ENCODE results near the gene MFSD6.

MFSD6 gene

DNA sequence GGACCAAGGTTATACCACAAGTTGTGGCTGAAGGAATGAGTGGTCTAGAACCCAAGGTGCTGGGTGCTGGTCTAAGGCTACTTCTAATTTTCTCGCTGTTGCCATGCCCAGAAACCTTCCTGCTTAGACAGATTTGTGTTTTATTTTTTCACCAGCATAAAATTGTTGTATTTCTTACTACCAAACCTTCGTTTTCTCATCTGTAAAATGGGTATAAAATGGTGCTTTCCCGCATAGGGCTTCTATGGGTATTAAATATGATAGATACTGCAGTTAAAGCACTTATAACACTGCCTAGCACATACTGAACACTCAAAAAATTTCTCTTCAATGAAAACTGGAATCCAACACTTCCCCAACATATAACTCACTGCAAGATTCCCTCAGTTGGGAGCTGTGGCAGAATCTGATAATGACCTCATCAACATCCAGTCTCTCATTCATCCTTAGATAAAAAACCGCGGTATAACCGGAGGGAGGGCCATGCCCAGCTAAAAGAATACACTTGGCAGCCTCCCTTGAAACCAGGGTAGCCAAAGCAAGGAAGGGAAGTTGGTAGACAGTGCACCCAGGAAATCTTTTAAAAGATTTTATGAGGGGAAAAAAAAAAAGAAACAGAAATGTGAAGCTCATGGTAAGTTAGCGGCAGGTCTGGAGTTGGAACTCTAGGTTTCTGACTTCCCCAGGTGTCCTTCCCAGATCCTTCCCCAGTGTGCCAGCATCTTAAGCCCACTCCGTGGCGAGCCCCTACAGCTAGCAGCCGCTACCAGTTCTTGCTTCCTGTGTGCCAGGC is 125.2 kb downstream of the MFSD6 start:
- in situ Hi-C loops (cut with MboI; ENCODE audit: low pct_unique_long_range_greater_than_20kb, low sequenced_read_pairs, unreplicated experiment) = no loop called here
- no peak for DNase-seq (ENCODE audit: low spot score)
- no peak for TF ChIP-seq CTCF (IDR thresholded peaks at IDR 0.05; ENCODE audit: extremely low read depth, insufficient read depth, missing control alignments)

DNA sequence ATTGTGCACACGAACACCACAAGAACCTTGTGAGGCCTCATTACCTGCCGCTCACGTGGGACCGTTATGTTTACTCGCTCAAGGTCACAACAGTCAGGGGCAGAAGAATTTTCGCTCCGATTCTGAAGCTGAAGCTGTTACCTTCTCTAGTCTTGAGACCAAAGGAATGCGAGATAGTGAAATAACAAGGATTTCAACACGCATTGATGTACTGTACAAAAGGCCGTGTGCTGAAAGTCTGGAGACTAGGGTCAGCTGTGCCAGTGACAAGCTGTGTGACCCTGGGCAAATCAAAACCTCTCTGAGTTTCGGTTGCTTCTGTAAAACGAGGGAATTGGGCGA is 125.8 kb downstream of the MFSD6 start:
- in situ Hi-C loops (cut with MboI; ENCODE audit: low pct_unique_long_range_greater_than_20kb, low sequenced_read_pairs, unreplicated experiment) = no loop called here
- DNase-seq (ENCODE audit: low spot score) = no peak
- TF ChIP-seq CTCF (IDR thresholded peaks at IDR 0.05; ENCODE audit: extremely low read depth, insufficient read depth, missing control alignments) = no peak

DNA sequence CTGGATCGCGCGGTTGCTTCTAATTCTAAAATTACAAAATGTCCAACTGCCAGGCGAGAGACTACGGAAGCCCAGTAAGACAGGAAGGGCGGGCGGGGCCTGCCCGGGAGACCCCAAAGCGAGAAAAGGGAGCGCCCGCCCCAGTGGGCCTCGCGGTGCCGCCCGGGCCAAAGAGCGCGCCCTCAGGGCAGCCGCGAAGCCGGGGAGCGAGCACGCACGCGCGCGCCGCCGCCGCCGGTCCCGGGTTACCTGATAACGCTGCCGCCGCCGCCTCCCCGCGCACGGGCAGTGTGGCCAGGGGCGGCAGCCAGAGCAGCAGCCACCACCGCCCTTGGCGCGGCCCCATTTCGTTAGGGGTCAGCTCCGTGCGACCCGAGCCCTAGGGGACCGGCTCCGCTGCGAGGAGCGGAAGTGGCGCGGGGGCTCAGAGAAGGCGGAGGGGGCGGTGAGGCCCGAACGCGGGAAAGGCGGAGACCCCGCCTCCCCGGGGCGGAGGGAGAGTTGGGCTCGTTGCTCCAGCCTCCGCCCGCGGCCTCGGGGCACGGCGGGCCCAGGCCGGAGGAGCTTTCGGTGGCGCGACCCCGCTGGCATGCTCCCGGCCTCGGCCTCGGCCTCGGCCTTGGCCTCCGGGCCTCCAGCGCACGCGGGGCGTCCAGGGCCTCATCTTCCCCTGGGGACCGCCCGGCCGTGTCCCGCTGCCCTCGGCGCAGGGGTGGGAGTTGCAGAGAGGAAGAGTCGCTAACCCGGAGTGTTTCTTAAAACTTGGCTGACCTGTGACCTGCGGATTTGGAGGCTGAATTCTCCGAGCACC is 126.4 kb downstream of the MFSD6 start, which contains the start of gene NEMP2:
NEMP2 (minus strand) TSS at position 413 of the 811 bp plus-strand sequence; CDS start at position 346, 67 bp downstream.
- in situ Hi-C loops (cut with MboI; ENCODE audit: low pct_unique_long_range_greater_than_20kb, low sequenced_read_pairs, unreplicated experiment) = no loop called here
- peak; percentile 89 for DNase-seq (ENCODE audit: low spot score)

DNA sequence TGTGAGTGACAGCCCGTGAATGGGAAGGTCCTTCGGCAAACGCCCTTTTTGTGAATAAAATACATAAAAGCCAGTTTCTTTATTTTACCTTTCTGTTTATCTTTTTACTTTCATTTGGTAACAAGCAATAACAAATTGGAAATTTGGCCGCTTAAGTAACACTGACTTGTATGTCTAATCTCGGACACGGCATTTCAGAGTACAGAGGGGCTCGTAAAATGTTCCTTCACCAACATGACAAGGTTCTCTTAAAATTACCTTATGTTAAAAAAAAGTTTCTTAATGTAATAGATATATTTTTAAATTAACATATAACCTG is 126.9 kb downstream of the MFSD6 start:
- DNase-seq (ENCODE audit: low spot score) = no peak
- no peak for TF ChIP-seq CTCF (IDR thresholded peaks at IDR 0.05; ENCODE audit: extremely low read depth, insufficient read depth, missing control alignments)
- in situ Hi-C loops (cut with MboI; ENCODE audit: low pct_unique_long_range_greater_than_20kb, low sequenced_read_pairs, unreplicated experiment) = no loop called here

More for the DNA sequence above, 126.4 kb downstream of the MFSD6 start, which contains the start of gene NEMP2:
- TF ChIP-seq CTCF (IDR thresholded peaks at IDR 0.05; ENCODE audit: extremely low read depth, insufficient read depth, missing control alignments) = no peak

- in situ Hi-C loops (cut with MboI; ENCODE audit: low pct_unique_long_range_greater_than_20kb, low sequenced_read_pairs, unreplicated experiment) = no loop called here
- TF ChIP-seq CTCF (IDR thresholded peaks at IDR 0.05; ENCODE audit: extremely low read depth, insufficient read depth, missing control alignments) = no peak
- no peak for DNase-seq (ENCODE audit: low spot score)
Observed at GRCh38 chr2:190535586-190535985, 127.4 kb downstream of the MFSD6 start.

GRCh38 chr2:190537765-190538164 is 129.6 kb downstream of the MFSD6 start:
- TF ChIP-seq CTCF (IDR thresholded peaks at IDR 0.05; ENCODE audit: extremely low read depth, insufficient read depth, missing control alignments) = no peak
- DNase-seq (ENCODE audit: low spot score) = no peak
- in situ Hi-C loops (cut with MboI; ENCODE audit: low pct_unique_long_range_greater_than_20kb, low sequenced_read_pairs, unreplicated experiment) = no loop called here
